Ovary (tissue), 3 donors: ENCODE data around the gene FRY.

ENCODE experiments used
- POLR2A ChIP-seq: fragments of 450-650 bp; IDR thresholded peaks from one replicate; pipeline ENCODE4 v1.6.1; 2017; ENCODE audit warnings: antibody characterized with exemption, mild to moderate bottlenecking, moderate library complexity
- TF ChIP-seq, protein P1 (sequence below), 3 donors: fragments of 450-650 bp in 2 of 3; fragments of 200-600 bp in 1 of 3; IDR thresholded peaks; one replicate each; pipeline versions ENCODE4 v1.5.1 to v1.8.0; 2016 to 2022; ENCODE audit warnings: antibody characterized with exemption in 3 of 3, mild to moderate bottlenecking in 1 of 3
- donor health status: DM: no; HTN: no; CAD: no.

DNA sequence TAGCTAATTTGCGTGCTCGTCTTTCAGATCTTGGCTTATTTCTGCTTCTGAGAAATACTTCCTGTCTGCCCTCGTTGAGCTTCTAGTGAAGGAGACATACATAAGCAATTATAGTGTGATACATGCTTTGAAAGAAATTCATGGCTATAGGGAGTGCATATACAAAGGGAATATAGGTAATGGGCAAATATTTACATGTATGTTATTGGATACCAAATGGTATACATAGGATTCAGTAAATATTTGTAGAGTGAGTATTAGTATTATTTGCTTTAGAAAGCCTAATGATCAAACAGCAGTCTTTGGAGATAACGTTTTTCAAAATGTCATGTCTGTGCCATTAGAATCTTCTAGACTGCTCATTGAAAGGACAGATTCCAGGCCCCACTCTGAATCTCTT lies 289.0 kb downstream of the FRY start:
- TF ChIP-seq, protein P1, sequence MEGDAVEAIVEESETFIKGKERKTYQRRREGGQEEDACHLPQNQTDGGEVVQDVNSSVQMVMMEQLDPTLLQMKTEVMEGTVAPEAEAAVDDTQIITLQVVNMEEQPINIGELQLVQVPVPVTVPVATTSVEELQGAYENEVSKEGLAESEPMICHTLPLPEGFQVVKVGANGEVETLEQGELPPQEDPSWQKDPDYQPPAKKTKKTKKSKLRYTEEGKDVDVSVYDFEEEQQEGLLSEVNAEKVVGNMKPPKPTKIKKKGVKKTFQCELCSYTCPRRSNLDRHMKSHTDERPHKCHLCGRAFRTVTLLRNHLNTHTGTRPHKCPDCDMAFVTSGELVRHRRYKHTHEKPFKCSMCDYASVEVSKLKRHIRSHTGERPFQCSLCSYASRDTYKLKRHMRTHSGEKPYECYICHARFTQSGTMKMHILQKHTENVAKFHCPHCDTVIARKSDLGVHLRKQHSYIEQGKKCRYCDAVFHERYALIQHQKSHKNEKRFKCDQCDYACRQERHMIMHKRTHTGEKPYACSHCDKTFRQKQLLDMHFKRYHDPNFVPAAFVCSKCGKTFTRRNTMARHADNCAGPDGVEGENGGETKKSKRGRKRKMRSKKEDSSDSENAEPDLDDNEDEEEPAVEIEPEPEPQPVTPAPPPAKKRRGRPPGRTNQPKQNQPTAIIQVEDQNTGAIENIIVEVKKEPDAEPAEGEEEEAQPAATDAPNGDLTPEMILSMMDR (IDR thresholded peaks at IDR 0.05) = no peak
- TF ChIP-seq POLR2A = no peak
